GDM1 (cell line): ENCODE data around the gene HYAL1.

Experiments used
- DNase-seq: peaks from one replicate; lab custom pipeline; 2025; lab: John Stamatoyannopoulos, UW

Gene HYAL1

GRCh38 chr3:50303013-50303815, at the start of gene HYAL1:
Gene HYAL1, minus strand, starts transcription at chr3:50303574. Its CDS starts 618 bp downstream, at chr3:50302956.
- no peak for DNase-seq

- no peak for DNase-seq
Observed at GRCh38 chr3:50352781-50353180, 49.4 kb upstream of the HYAL1 start.

GRCh38 chr3:50351323-50351697, 47.9 kb upstream of the HYAL1 start:
- DNase-seq, result no peak

- peak; percentile 90 for DNase-seq
Observed at GRCh38 chr3:50350527-50351322, 47.4 kb upstream of the HYAL1 start, which contains the start of the genes CYB561D2 and NPRL2. Gene CYB561D2, plus strand, starts transcription at chr3:50350862. Its CDS starts 572 bp downstream, at chr3:50351434. Gene NPRL2, minus strand, starts transcription at chr3:50350775. Its CDS starts 123 bp downstream, at chr3:50350652.

GRCh38 chr3:50350213-50350526, 46.8 kb upstream of the HYAL1 start:
- DNase-seq, result no peak

- DNase-seq, result peak; percentile 50
Observed at GRCh38 chr3:50347187-50347813, 43.9 kb upstream of the HYAL1 start.

- no peak for DNase-seq
Observed at GRCh38 chr3:50345586-50346234, 42.3 kb upstream of the HYAL1 start, which contains the start of gene ZMYND10. Gene ZMYND10, minus strand, starts transcription at chr3:50345732. Its CDS starts 153 bp downstream, at chr3:50345579.

- no peak for DNase-seq
Observed at GRCh38 chr3:50345008-50345407, 41.6 kb upstream of the HYAL1 start.

- no peak for DNase-seq
Observed at GRCh38 chr3:50342813-50343633, 39.6 kb upstream of the HYAL1 start.

- DNase-seq, result no peak
Observed at GRCh38 chr3:50341996-50342650, 38.7 kb upstream of the HYAL1 start.

- no peak for DNase-seq
Observed at GRCh38 chr3:50341537-50341936, 38.2 kb upstream of the HYAL1 start.

- DNase-seq, result peak; percentile 50
Observed at GRCh38 chr3:50340448-50341329, 37.3 kb upstream of the HYAL1 start, which contains the start of gene RASSF1. Gene RASSF1, minus strand, starts transcription at chr3:50340836. Its CDS starts 31 bp downstream, at chr3:50340805.

- no peak for DNase-seq
Observed at GRCh38 chr3:50340147-50340447, 36.7 kb upstream of the HYAL1 start.

- DNase-seq, result no peak
Observed at GRCh38 chr3:50339485-50340146, 36.2 kb upstream of the HYAL1 start.

GRCh38 chr3:50338965-50339364, 35.6 kb upstream of the HYAL1 start:
- peak; percentile 13 for DNase-seq

- DNase-seq, result peak; percentile 99
Observed at GRCh38 chr3:50337175-50337861, 33.9 kb upstream of the HYAL1 start.

GRCh38 chr3:50336452-50337174, 33.2 kb upstream of the HYAL1 start:
- DNase-seq, result no peak
